ENCODE measurements around the gene TMPO.
"Not testable (repeated sequence)": the region's sequence is repeated elsewhere in the genome, so short reads cannot be mapped to it uniquely, and the experiment has no call there.

TMPO gene

DNA sequence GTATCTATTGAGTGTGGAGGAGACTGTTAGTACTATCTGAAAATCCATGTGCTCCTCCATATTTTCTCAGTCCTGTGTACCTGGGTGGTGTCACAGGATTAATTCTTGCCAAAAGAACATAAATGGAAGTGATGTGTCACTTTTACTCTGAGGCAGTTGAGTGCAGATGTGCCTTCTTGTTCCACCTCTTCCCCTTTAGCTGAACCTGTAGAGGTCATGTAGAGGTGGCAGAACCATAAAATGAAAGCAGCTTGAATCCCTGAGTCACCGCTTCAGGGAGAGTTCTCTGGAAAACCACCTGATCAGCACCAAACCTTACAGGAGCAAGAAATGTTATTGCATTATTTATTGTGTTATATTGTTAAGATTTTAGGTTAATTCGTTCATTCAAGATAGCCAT is 63.4 kb downstream of the TMPO start:
- no peak for DNase-seq (ENCODE audit: low read depth in 2 of 2)

- DNase-seq (ENCODE audit: low read depth in 2 of 2): no peak
Observed at GRCh38 chr12:98579347-98579746, 64.0 kb downstream of the TMPO start.

DNA sequence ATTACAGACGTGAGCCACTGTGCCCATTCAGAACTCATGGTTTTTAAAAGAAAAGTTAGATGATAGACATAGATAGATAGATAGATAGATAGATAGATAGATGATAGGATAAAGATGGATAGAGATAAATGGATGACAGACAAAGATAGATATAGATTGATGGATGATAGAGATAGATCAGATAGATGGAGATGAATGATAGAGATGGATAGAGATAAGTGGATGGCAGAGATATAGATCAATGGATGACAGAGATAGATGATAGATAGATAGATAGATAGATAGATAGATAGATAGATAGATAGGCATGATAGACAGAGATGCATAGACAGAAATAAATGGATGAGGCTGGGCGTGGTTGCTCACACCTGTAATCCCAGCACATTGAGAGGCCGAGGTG is 64.4 kb downstream of the TMPO start:
- no peak for DNase-seq (ENCODE audit: low read depth in 2 of 2)

- DNase-seq (ENCODE audit: low read depth in 2 of 2): no peak
Observed at GRCh38 chr12:98580695-98581094, 65.3 kb downstream of the TMPO start.

DNA sequence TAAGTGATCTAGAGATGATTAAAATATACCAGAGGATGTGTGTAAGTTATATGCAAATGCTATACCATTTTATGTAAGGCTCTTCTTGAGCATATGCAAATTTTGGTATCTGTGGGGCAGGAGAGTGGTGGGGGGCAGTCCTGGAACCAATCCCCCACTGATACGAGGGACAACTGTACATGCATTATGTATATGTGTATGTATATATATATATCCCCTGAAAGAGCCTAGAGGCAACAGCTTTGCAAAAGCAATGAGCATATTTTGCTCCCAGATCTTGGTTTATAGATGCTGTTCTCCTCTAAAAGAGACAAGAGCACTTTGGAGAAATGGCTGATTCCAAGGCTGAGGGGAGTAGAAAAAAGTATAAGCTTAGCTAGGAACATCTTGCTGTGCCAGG is 65.7 kb downstream of the TMPO start:
- DNase-seq (ENCODE audit: low read depth in 2 of 2): no peak

- DNase-seq (ENCODE audit: low read depth in 2 of 2): no peak
Observed at GRCh38 chr12:98582093-98582492, 66.7 kb downstream of the TMPO start.

DNA sequence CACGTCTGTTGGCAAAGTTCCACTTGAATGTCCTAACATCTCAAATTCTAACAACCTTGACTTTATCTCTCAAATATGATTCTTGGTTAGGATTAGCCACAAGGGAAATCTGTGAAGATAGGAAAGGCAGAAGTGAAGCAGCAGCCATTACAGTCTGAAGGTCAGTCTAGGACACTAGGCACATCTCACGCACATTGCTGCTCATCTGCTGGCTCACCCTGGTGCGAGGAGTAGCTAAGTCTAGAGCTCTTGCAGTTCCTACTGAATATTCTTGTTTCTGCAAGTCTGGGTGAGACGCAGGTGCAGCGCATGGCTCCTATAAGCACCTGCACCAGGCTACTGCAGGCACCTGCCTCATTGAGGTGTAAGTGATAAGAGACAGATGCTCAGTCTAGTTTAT is 71.7 kb downstream of the TMPO start:
- no peak for DNase-seq (ENCODE audit: low read depth in 2 of 2)

DNA sequence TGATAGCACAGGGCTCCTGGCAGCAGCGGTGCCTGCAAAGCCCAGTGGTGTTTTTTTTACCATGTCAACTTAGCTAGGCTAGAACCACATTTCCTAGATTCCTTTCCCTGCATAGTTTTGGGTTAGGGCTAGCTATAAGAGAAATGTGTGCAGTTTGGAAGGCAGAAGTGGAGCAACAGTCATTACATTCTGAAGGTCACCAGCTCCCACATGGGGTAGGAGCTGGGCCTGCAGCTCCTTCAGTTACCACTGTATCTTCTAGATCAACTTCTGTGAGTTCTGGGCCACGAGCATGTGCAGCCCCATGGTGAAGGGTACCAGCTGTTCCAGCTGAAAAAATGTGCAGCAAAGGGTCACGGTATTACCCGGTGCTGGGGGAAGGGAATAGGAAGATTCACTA is 75.8 kb downstream of the TMPO start:
- no peak for DNase-seq (ENCODE audit: low read depth in 2 of 2)

DNA sequence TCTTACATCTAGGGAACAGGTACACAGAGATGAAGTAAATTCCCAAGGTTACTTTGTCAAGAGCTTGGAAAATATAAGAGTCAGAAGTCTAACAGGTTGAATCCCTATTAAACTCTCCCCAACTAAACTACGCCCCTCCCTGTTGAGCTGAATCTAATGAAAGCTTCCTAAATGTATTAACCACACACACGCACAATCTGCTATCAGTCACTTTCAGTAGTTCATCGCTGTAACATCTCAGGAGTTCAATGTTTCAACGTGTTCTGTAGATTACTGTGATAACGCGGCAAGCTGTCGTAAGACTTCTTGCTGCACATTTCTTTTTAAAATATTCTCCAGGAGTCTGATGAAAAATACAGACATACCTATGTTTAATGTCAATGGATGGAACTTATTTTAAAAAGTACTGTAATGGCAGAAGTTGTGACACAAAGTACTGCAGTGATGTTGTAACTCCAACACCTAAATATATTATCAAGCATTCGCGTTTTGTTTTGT is 77.5 kb downstream of the TMPO start:
- no peak for DNase-seq (ENCODE audit: low read depth in 2 of 2)

DNA sequence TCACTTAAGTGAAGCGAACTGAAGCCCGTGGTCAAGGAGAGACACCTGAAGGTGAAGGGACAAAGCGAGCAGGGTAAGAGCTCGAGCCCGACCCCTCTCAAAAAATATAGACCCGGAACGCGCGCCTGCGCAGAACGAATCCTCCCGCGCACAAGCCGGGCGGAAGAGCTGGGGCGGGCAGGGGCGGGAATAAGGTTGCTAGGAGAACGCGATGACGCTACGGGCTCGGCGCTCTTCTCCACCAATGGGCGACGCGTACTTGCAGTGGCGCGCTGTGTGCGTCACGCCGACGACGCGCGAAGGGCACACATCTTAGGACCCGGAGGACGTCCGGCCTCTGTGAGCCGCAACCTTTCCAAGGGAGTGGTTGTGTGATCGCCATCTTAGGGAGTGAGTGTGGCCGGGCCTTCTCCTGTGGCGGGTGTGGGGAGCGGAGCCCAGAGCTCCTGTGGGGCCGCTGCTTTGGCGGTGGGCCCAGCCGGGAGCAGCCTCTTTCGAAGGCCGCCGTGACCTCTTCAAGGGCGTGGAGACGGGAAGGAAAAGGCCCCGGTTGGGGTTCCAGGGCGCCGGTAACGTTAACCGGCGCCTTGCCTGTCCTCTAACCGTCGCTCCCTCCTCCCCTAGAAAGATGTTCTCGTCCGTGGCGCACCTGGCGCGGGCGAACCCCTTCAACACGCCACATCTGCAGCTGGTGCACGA is 78.1 kb downstream of the TMPO start, which contains the start of gene SLC25A3:
TSS of gene SLC25A3 (plus strand) at position 336 of the 699 bp plus-strand sequence. CDS start at position 629, 293 bp downstream.
- DNase-seq (ENCODE audit: low read depth in 2 of 2): peak; percentile 91

- peak; percentile 3 to 5 for DNase-seq (ENCODE audit: low read depth in 2 of 2)
Observed at GRCh38 chr12:98594050-98594835, 78.9 kb downstream of the TMPO start.

DNA sequence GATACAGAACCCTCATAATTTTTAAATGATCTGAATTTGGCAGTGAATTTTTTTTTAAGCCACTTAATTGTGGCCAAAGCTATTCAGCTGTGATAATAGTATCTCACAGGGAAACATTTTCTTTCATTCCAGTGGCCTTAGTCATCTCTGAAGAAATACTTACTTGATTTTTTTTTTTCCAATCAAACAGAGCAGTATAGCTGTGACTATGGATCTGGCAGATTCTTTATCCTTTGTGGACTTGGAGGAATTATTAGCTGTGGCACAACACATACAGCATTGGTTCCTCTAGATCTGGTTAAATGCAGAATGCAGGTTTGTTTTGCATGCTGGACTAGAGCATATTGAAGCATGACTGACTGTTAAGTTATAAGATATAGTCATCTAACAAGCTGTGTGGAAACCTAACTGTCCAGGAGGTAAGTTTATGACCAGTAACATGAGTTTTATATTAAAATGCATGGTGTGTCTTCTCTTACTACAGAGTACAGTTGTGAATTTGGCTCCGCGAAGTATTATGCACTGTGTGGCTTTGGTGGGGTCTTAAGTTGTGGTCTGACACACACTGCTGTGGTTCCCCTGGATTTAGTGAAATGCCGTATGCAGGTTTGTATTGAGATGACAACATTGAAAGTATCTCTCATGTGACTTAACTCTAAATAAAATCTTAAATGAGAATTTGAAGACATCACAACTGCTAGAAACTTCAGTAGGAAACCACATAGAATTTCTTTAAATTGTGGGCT is 80.0 kb downstream of the TMPO start:
- DNase-seq (ENCODE audit: low read depth in 2 of 2): peak in 1 of 2 donors; percentile 12

GRCh38 chr12:98597313-98597712 is 81.9 kb downstream of the TMPO start:
- not testable (repeated sequence) for DNase-seq (ENCODE audit: low read depth in 2 of 2)

All from stimulated activated CD8-positive, alpha-beta memory T cell treated with anti-CD3 and anti-CD28 coated beads, Interleukin-15, amount 100 ng/mL, for 48 hours (primary cell).